CD4-positive, alpha-beta memory T cell (primary cell): ENCODE results near the gene PPP4R4. TPM values are rescaled to one million over a fixed set of nuclear protein-coding genes. Genes with fewer than 3 reads are reported as not detected.
"Not testable (repeated sequence)": the region's sequence is repeated elsewhere in the genome, so short reads cannot be mapped to it uniquely, and the experiment has no call there.

Experiments used
- CTCF ChIA-PET: fragments of 350-600 bp; sonication (Branson Sonifier 250); formaldehyde crosslinking; loops from one replicate; lab custom pipeline; 2021; ENCODE audit warnings: inconsistent platforms; ENCODE audit not compliant: partially characterized antibody; lab: Charles Lee
- POLR2A ChIA-PET: fragments of 350-600 bp; sonication (Branson Sonifier 250); formaldehyde crosslinking; loops from one replicate; lab custom pipeline; 2021; ENCODE audit not compliant: partially characterized antibody; lab: Charles Lee
- DNase-seq, 5 donors: peaks; one replicate each; pipeline versions ENCODE4 v3.0.0 to v3.0.0-alpha.2; 2020 to 2022; ENCODE audit warnings: mixed read lengths in 1 of 5
- H3K27ac ChIP-seq: one replicate; pipeline ENCODE4 v1.7.0; 2013; ENCODE audit warnings: low read depth, low read length
- H3K27me3 ChIP-seq: 2 replicates; pipeline ENCODE4 v1.7.0; 2013; ENCODE audit warnings: mild to moderate bottlenecking, low read length, moderate library complexity; ENCODE audit not compliant: insufficient read depth
- H3K36me3 ChIP-seq: 2 replicates; pipeline ENCODE4 v1.7.0; 2013; ENCODE audit warnings: mild to moderate bottlenecking, low read length, moderate library complexity; ENCODE audit not compliant: insufficient read depth
- H3K4me1 ChIP-seq: 2 replicates; pipeline ENCODE4 v1.7.0; 2013; ENCODE audit warnings: mild to moderate bottlenecking, low read length, moderate library complexity; ENCODE audit not compliant: insufficient read depth
- H3K4me3 ChIP-seq, 2 donors: one replicate each; pipeline ENCODE4 v1.7.0; 2013; ENCODE audit warnings: low read length in 2 of 2, mild to moderate bottlenecking in 1 of 2
- H3K9me3 ChIP-seq, 2 donors: one replicate each; pipeline ENCODE4 v1.7.0; 2013; ENCODE audit warnings: low read length in 2 of 2, control low read depth in 1 of 2; ENCODE audit not compliant: control insufficient read depth in 1 of 2
- H3K27ac Mint-ChIP-seq, 7 donors: one replicate each; pipeline ENCODE4 v1.8.0; 2020 to 2021; ENCODE audit warnings: mixed read lengths in 7 of 7, mild to moderate bottlenecking in 6 of 7, inconsistent platforms in 3 of 7, moderate library complexity in 3 of 7
- H3K27me3 Mint-ChIP-seq, 2 donors: one replicate each; pipeline ENCODE4 v1.8.0; 2020 to 2021; ENCODE audit warnings: mixed read lengths in 2 of 2
- H3K36me3 Mint-ChIP-seq, 2 donors: one replicate each; pipeline ENCODE4 v1.8.0; 2020 to 2021; ENCODE audit warnings: mixed read lengths in 2 of 2, inconsistent platforms in 1 of 2, mild to moderate bottlenecking in 1 of 2
- H3K4me1 Mint-ChIP-seq, 4 donors: one replicate each; pipeline ENCODE4 v1.8.0; 2020 to 2021; ENCODE audit warnings: mixed read lengths in 4 of 4, mild to moderate bottlenecking in 1 of 4
- H3K4me3 Mint-ChIP-seq, 8 donors: one replicate each; pipeline ENCODE4 v1.8.0; 2020 to 2021; ENCODE audit warnings: mixed read lengths in 8 of 8, mild to moderate bottlenecking in 7 of 8, moderate library complexity in 6 of 8, inconsistent platforms in 3 of 8
- H3K9me3 Mint-ChIP-seq, 8 donors: one replicate each; pipeline ENCODE4 v1.8.0; 2020 to 2021; ENCODE audit warnings: mixed read lengths in 8 of 8, mild to moderate bottlenecking in 5 of 8, inconsistent platforms in 3 of 8, moderate library complexity in 1 of 8
- intact Hi-C: fragments of 100-400 bp; cut with micrococcal nuclease; formaldehyde crosslinking; loops from one replicate; pipeline ENCODE4 v1.15.1; 2023
- polyA plus RNA-seq, 2 donors: library from polyadenylated mRNA; unstranded; fragments of 300-500 nt; fragmentation: Illumina TruSeq; gene quantifications; one replicate each; pipeline ENCODE4 v1.2.3, GENCODE V29; 2021
- total RNA-seq, 2 experiments: library from RNA; stranded (reverse); gene quantifications; one replicate each; pipeline ENCODE4 v1.2.3, GENCODE V29; 2021

The PPP4R4 gene
- total and polyA plus RNA-seq, 4 experiments from 2014 or later, result 0.38 to 7.3 (median 3.8) TPM

- Histone ChIP-seq H3K4me1 (no peaks in the 10 kb centered on the region), H3K4me3 (no peak overlapping the region), H3K27me3 (no peaks in the 10 kb centered on the region), H3K36me3 (no peaks in the 10 kb centered on the region), H3K9me3 (no peaks in the 10 kb centered on the region), H3K27ac (no peak overlapping the region)
- Mint-ChIP-seq H3K4me1 (no peaks in the 10 kb centered on the region), H3K4me3 (no peak overlapping the region), H3K27ac (no peak overlapping the region), H3K36me3 (peaks cover 9 to 10% of the 10 kb centered on the region in 2 donors), H3K27me3 (peaks cover 7 to 14% of the 10 kb centered on the region in 2 donors), H3K9me3 (peaks cover 0 to 14% (median 10%) of the 10 kb centered on the region in 8 donors)
- ChIA-PET CTCF (no interaction called here), POLR2A (no interaction called here)
- DNase-seq, result no peak
- intact Hi-C loops, result no loop called here
Observed at GRCh38 chr14:94213741-94214140, 39.6 kb downstream of the PPP4R4 start.

- no peaks in the 10 kb centered on the region for H3K4me1 Mint-ChIP-seq
- H3K36me3 Mint-ChIP-seq, result peaks cover 9 to 10% of the 10 kb centered on the region in 2 donors
- no peak for DNase-seq
- H3K27me3 Mint-ChIP-seq, result peaks cover 5 to 10% of the 10 kb centered on the region in 2 donors
- Histone ChIP-seq H3K4me1 (no peaks in the 10 kb centered on the region), H3K9me3 (no peaks in the 10 kb centered on the region), H3K36me3 (no peaks in the 10 kb centered on the region), H3K27ac (no peak overlapping the region), H3K4me3 (no peak overlapping the region), H3K27me3 (no peaks in the 10 kb centered on the region)
- intact Hi-C loops, result no loop called here
- no peak overlapping the region for H3K27ac Mint-ChIP-seq
- ChIA-PET POLR2A (no interaction called here), CTCF (no interaction called here)
- H3K4me3 Mint-ChIP-seq, result no peak overlapping the region
- peaks cover 0 to 23% (median 18%) of the 10 kb centered on the region in 8 donors for H3K9me3 Mint-ChIP-seq
Observed at GRCh38 chr14:94217116-94217515, 43.0 kb downstream of the PPP4R4 start.

GRCh38 chr14:94218198-94218886 is 44.2 kb downstream of the PPP4R4 start:
- H3K36me3 Mint-ChIP-seq, H3K4me1 ChIP-seq, H3K27me3 ChIP-seq, H3K27me3 Mint-ChIP-seq, H3K4me3 ChIP-seq, CTCF ChIA-PET, POLR2A ChIA-PET, DNase-seq, H3K4me1 Mint-ChIP-seq, H3K9me3 ChIP-seq, intact Hi-C loops, H3K36me3 ChIP-seq, H3K27ac ChIP-seq: not testable (repeated sequence)
- Mint-ChIP-seq H3K4me3 (peak overlapping the region in 4 of 8 donors; percentile 11 to 37 (median 18)), H3K9me3 (peaks cover 0 to 30% (median 18%) of the 10 kb centered on the region in 8 donors), H3K27ac (peak overlapping the region in 1 of 7 donors; percentile 59)

- H3K4me3 Mint-ChIP-seq, result no peak overlapping the region
Observed at GRCh38 chr14:94224040-94224439, 49.9 kb downstream of the PPP4R4 start.

GRCh38 chr14:94225460-94226378 is 51.6 kb downstream of the PPP4R4 start:
- Histone ChIP-seq H3K4me1 (no peaks in the 10 kb centered on the region), H3K27ac (no peak overlapping the region), H3K27me3 (no peaks in the 10 kb centered on the region), H3K4me3 (no peak overlapping the region), H3K9me3 (no peaks in the 10 kb centered on the region), H3K36me3 (no peaks in the 10 kb centered on the region)
- H3K4me1 Mint-ChIP-seq, result no peaks in the 10 kb centered on the region
- intact Hi-C loops, result no loop called here
- peak overlapping the region in 1 of 7 donors; percentile 3 for H3K27ac Mint-ChIP-seq
- peaks cover 0 to 2% of the 10 kb centered on the region in 2 donors for H3K27me3 Mint-ChIP-seq
- DNase-seq, result no peak
- CTCF ChIA-PET, result no interaction called here
- H3K9me3 Mint-ChIP-seq, result peaks cover 0 to 21% (median 11%) of the 10 kb centered on the region in 8 donors
- no peak overlapping the region for H3K4me3 Mint-ChIP-seq
- POLR2A ChIA-PET, result no interaction called here
- H3K36me3 Mint-ChIP-seq, result peaks cover 0 to 3% of the 10 kb centered on the region in 2 donors

More at GRCh38 chr14:94224040-94224439, 49.9 kb downstream of the PPP4R4 start:
- Histone ChIP-seq H3K9me3 (no peaks in the 10 kb centered on the region), H3K27ac (no peak overlapping the region), H3K36me3 (no peaks in the 10 kb centered on the region), H3K4me3 (no peak overlapping the region), H3K27me3 (no peaks in the 10 kb centered on the region), H3K4me1 (no peaks in the 10 kb centered on the region)
- ChIA-PET POLR2A (no interaction called here), CTCF (no interaction called here)
- DNase-seq, result no peak
- intact Hi-C loops, result no loop called here
- peaks cover 0 to 3% of the 10 kb centered on the region in 2 donors for H3K36me3 Mint-ChIP-seq
- H3K27ac Mint-ChIP-seq, result no peak overlapping the region
- peaks cover 0 to 24% (median 10%) of the 10 kb centered on the region in 8 donors for H3K9me3 Mint-ChIP-seq
- peaks cover 0 to under 1% of the 10 kb centered on the region in 2 donors for H3K27me3 Mint-ChIP-seq
- H3K4me1 Mint-ChIP-seq, result no peaks in the 10 kb centered on the region

GRCh38 chr14:94227029-94227428 is 52.9 kb downstream of the PPP4R4 start:
- CTCF ChIA-PET, result no interaction called here
- Histone ChIP-seq H3K27me3 (no peaks in the 10 kb centered on the region), H3K9me3 (no peaks in the 10 kb centered on the region), H3K36me3 (no peaks in the 10 kb centered on the region), H3K4me1 (no peaks in the 10 kb centered on the region), H3K4me3 (no peak overlapping the region), H3K27ac (no peak overlapping the region)
- no peaks in the 10 kb centered on the region for H3K4me1 Mint-ChIP-seq
- intact Hi-C loops, result no loop called here
- no peak for DNase-seq
- H3K9me3 Mint-ChIP-seq, result peaks cover 0 to 11% (median 4%) of the 10 kb centered on the region in 8 donors
- H3K27ac Mint-ChIP-seq, result no peak overlapping the region
- H3K27me3 Mint-ChIP-seq, result peaks cover 0 to 2% of the 10 kb centered on the region in 2 donors
- no peaks in the 10 kb centered on the region for H3K36me3 Mint-ChIP-seq
- H3K4me3 Mint-ChIP-seq, result no peak overlapping the region
- POLR2A ChIA-PET, result no interaction called here

- ChIA-PET POLR2A (no interaction called here), CTCF (no interaction called here)
- Histone ChIP-seq H3K27ac (no peak overlapping the region), H3K27me3 (no peaks in the 10 kb centered on the region), H3K4me3 (no peak overlapping the region), H3K4me1 (no peaks in the 10 kb centered on the region), H3K9me3 (no peaks in the 10 kb centered on the region), H3K36me3 (no peaks in the 10 kb centered on the region)
- DNase-seq, result no peak
- Mint-ChIP-seq H3K27me3 (peaks cover 0 to 1% of the 10 kb centered on the region in 2 donors), H3K4me1 (no peaks in the 10 kb centered on the region), H3K27ac (no peak overlapping the region), H3K9me3 (no peaks in the 10 kb centered on the region), H3K36me3 (peaks cover 0 to 3% of the 10 kb centered on the region in 2 donors), H3K4me3 (no peak overlapping the region)
- intact Hi-C loops, result no loop called here
Observed at GRCh38 chr14:94237046-94237445, 62.9 kb downstream of the PPP4R4 start.
